Spleen (tissue), 7 donors: Measurements from ENCODE around the gene CLDN1.

Experiments used
- POLR2A ChIP-seq, 3 donors: fragments of 450-650 bp; IDR thresholded peaks; one replicate each; pipeline ENCODE4 v1.5.1; 2017; ENCODE audit warnings: antibody characterized with exemption in 3 of 3, mild to moderate bottlenecking in 1 of 3
- TF ChIP-seq, protein P1 (sequence below), 11 experiments: fragments of 200-600 bp in 7 of 11; fragments of 450-650 bp in 4 of 11; sonication (generic) in 4 of 11; IDR thresholded peaks in 8 of 11; conservative IDR thresholded peaks in 3 of 11; 1 replicate in 7 of 11; 2 replicates in 4 of 11; pipeline versions ENCODE4 v1.4.0 to v1.8.0; 2016 to 2021; ENCODE audit warnings: antibody characterized with exemption in 11 of 11, inconsistent platforms in 4 of 11, mild to moderate bottlenecking in 1 of 11
- donor health status: DM: no; HTN: no; CAD: no; lungs with moderate emphysema.
- donor health status: DM: no; HTN: no; CAD: no.
- donor health status: DM: no; HTN: no; CAD: no.

DNA sequence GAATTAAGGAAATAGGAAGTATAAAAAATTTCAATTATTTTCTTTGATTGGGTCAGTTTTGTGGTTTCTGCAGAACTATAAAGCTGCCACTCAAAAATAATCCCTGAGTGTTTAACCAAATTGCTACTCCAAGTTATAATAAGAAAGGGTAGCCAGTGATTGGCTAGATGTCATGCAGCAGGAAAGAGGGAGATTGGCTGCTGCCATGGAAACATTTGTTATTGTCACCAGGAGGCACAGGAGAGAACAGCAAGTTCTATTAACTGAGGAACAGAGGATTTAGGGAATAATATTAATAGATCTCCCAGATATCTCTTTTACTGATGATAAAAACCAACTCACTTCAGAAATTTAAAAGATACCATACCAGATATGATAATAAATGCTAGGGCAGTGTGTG lies 42.6 kb downstream of the CLDN1 start:
- no peak for TF ChIP-seq POLR2A (IDR thresholded peaks at IDR 0.05)
- TF ChIP-seq, protein P1, sequence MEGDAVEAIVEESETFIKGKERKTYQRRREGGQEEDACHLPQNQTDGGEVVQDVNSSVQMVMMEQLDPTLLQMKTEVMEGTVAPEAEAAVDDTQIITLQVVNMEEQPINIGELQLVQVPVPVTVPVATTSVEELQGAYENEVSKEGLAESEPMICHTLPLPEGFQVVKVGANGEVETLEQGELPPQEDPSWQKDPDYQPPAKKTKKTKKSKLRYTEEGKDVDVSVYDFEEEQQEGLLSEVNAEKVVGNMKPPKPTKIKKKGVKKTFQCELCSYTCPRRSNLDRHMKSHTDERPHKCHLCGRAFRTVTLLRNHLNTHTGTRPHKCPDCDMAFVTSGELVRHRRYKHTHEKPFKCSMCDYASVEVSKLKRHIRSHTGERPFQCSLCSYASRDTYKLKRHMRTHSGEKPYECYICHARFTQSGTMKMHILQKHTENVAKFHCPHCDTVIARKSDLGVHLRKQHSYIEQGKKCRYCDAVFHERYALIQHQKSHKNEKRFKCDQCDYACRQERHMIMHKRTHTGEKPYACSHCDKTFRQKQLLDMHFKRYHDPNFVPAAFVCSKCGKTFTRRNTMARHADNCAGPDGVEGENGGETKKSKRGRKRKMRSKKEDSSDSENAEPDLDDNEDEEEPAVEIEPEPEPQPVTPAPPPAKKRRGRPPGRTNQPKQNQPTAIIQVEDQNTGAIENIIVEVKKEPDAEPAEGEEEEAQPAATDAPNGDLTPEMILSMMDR (IDR thresholded peaks at IDR 0.05 in 8 of 11, conservative IDR thresholded peaks at IDR 0.05 in 3 of 11) = no peak
